ENCODE data around the gene ARHGAP27.

Gene ARHGAP27

GRCh38 chr17:45413498-45413923, 19.2 kb downstream of the ARHGAP27 start:
- H3K4me1 ChIP-seq (ENCODE audit: control insufficient read depth, insufficient read depth, low read length): peaks cover 24% of the 10 kb centered on the region
- H3K9me3 ChIP-seq (ENCODE audit: control insufficient read depth, insufficient read depth, low read depth, low read length): no peaks in the 10 kb centered on the region
- H3K27ac ChIP-seq (ENCODE audit: low read depth, low read length): no peak overlapping the region
- no peaks in the 10 kb centered on the region for H3K27me3 ChIP-seq (ENCODE audit: control insufficient read depth, insufficient read depth, low read length)
- H3K4me3 ChIP-seq (ENCODE audit: low read depth, low read length): no peak overlapping the region
- H3K9ac ChIP-seq (ENCODE audit: low read length): no peak overlapping the region
- no peaks in the 10 kb centered on the region for H3K36me3 ChIP-seq (ENCODE audit: control insufficient read depth, insufficient read depth, low read length)

- Histone ChIP-seq H3K4me1 (ENCODE audit: control insufficient read depth, insufficient read depth, low read length) (peaks cover 32% of the 10 kb centered on the region), H3K4me3 (ENCODE audit: low read depth, low read length) (no peak overlapping the region), H3K9me3 (ENCODE audit: control insufficient read depth, insufficient read depth, low read depth, low read length) (no peaks in the 10 kb centered on the region), H3K27me3 (ENCODE audit: control insufficient read depth, insufficient read depth, low read length) (no peaks in the 10 kb centered on the region), H3K27ac (ENCODE audit: low read depth, low read length) (no peak overlapping the region), H3K9ac (ENCODE audit: low read length) (no peak overlapping the region), H3K36me3 (ENCODE audit: control insufficient read depth, insufficient read depth, low read length) (no peaks in the 10 kb centered on the region)
Measured at GRCh38 chr17:45411348-45412105, 21.1 kb downstream of the ARHGAP27 start.

GRCh38 chr17:45410144-45411091, 22.3 kb downstream of the ARHGAP27 start:
- H3K9ac ChIP-seq (ENCODE audit: low read length): no peak overlapping the region
- no peaks in the 10 kb centered on the region for H3K27me3 ChIP-seq (ENCODE audit: control insufficient read depth, insufficient read depth, low read length)
- peaks cover 41% of the 10 kb centered on the region for H3K4me1 ChIP-seq (ENCODE audit: control insufficient read depth, insufficient read depth, low read length)
- H3K27ac ChIP-seq (ENCODE audit: low read depth, low read length): no peak overlapping the region; the same call in 1 of the 2 replicates
- H3K9me3 ChIP-seq (ENCODE audit: control insufficient read depth, insufficient read depth, low read depth, low read length): no peaks in the 10 kb centered on the region
- H3K4me3 ChIP-seq (ENCODE audit: low read depth, low read length): no peak overlapping the region
- no peaks in the 10 kb centered on the region for H3K36me3 ChIP-seq (ENCODE audit: control insufficient read depth, insufficient read depth, low read length)

GRCh38 chr17:45409659-45410076, 23.0 kb downstream of the ARHGAP27 start:
- Histone ChIP-seq H3K27ac (ENCODE audit: low read depth, low read length) (no peak overlapping the region), H3K9ac (ENCODE audit: low read length) (no peak overlapping the region)

GRCh38 chr17:45408611-45409421, 23.9 kb downstream of the ARHGAP27 start:
- Histone ChIP-seq H3K4me3 (ENCODE audit: low read depth, low read length) (no peak overlapping the region), H3K36me3 (ENCODE audit: control insufficient read depth, insufficient read depth, low read length) (no peaks in the 10 kb centered on the region), H3K9ac (ENCODE audit: low read length) (no peak overlapping the region), H3K27me3 (ENCODE audit: control insufficient read depth, insufficient read depth, low read length) (no peaks in the 10 kb centered on the region), H3K9me3 (ENCODE audit: control insufficient read depth, insufficient read depth, low read depth, low read length) (no peaks in the 10 kb centered on the region), H3K27ac (ENCODE audit: low read depth, low read length) (no peak overlapping the region), H3K4me1 (ENCODE audit: control insufficient read depth, insufficient read depth, low read length) (peaks cover 47% of the 10 kb centered on the region)

More at GRCh38 chr17:45409659-45410076, 23.0 kb downstream of the ARHGAP27 start:
- no peak overlapping the region for H3K4me3 ChIP-seq (ENCODE audit: low read depth, low read length)
- no peaks in the 10 kb centered on the region for H3K36me3 ChIP-seq (ENCODE audit: control insufficient read depth, insufficient read depth, low read length)
- no peaks in the 10 kb centered on the region for H3K27me3 ChIP-seq (ENCODE audit: control insufficient read depth, insufficient read depth, low read length)
- H3K9me3 ChIP-seq (ENCODE audit: control insufficient read depth, insufficient read depth, low read depth, low read length): no peaks in the 10 kb centered on the region
- H3K4me1 ChIP-seq (ENCODE audit: control insufficient read depth, insufficient read depth, low read length): peaks cover 45% of the 10 kb centered on the region

GRCh38 chr17:45406107-45406506, 26.6 kb downstream of the ARHGAP27 start:
- peak overlapping the region; percentile 81 for H3K4me3 ChIP-seq (ENCODE audit: low read depth, low read length)
- H3K27ac ChIP-seq (ENCODE audit: low read depth, low read length): no peak overlapping the region
- no peaks in the 10 kb centered on the region for H3K9me3 ChIP-seq (ENCODE audit: control insufficient read depth, insufficient read depth, low read depth, low read length)
- H3K36me3 ChIP-seq (ENCODE audit: control insufficient read depth, insufficient read depth, low read length): no peaks in the 10 kb centered on the region
- no peaks in the 10 kb centered on the region for H3K27me3 ChIP-seq (ENCODE audit: control insufficient read depth, insufficient read depth, low read length)
- H3K9ac ChIP-seq (ENCODE audit: low read length): no peak overlapping the region
- peaks cover 46% of the 10 kb centered on the region for H3K4me1 ChIP-seq (ENCODE audit: control insufficient read depth, insufficient read depth, low read length)

- Histone ChIP-seq H3K27ac (ENCODE audit: low read depth, low read length) (0 out of 2 replicates have a peak overlapping the region, but pooled peaks have one; percentile 35), H3K9ac (ENCODE audit: low read length) (no peak overlapping the region), H3K27me3 (ENCODE audit: control insufficient read depth, insufficient read depth, low read length) (no peaks in the 10 kb centered on the region)
Measured at GRCh38 chr17:45405250-45406086, 27.2 kb downstream of the ARHGAP27 start.

GRCh38 chr17:45404870-45405249, 27.8 kb downstream of the ARHGAP27 start:
- Histone ChIP-seq H3K9ac (ENCODE audit: low read length) (no peak overlapping the region), H3K4me3 (ENCODE audit: low read depth, low read length) (peak overlapping the region; percentile 31), H3K36me3 (ENCODE audit: control insufficient read depth, insufficient read depth, low read length) (no peaks in the 10 kb centered on the region), H3K27ac (ENCODE audit: low read depth, low read length) (no peak overlapping the region), H3K9me3 (ENCODE audit: control insufficient read depth, insufficient read depth, low read depth, low read length) (no peaks in the 10 kb centered on the region), H3K4me1 (ENCODE audit: control insufficient read depth, insufficient read depth, low read length) (peaks cover 34% of the 10 kb centered on the region), H3K27me3 (ENCODE audit: control insufficient read depth, insufficient read depth, low read length) (no peaks in the 10 kb centered on the region)

More at GRCh38 chr17:45405250-45406086, 27.2 kb downstream of the ARHGAP27 start:
- Histone ChIP-seq H3K9me3 (ENCODE audit: control insufficient read depth, insufficient read depth, low read depth, low read length) (no peaks in the 10 kb centered on the region), H3K4me3 (ENCODE audit: low read depth, low read length) (peak overlapping the region; percentile 81), H3K4me1 (ENCODE audit: control insufficient read depth, insufficient read depth, low read length) (peaks cover 40% of the 10 kb centered on the region), H3K36me3 (ENCODE audit: control insufficient read depth, insufficient read depth, low read length) (no peaks in the 10 kb centered on the region)

GRCh38 chr17:45403906-45404490, 28.7 kb downstream of the ARHGAP27 start:
- Histone ChIP-seq H3K27me3 (ENCODE audit: control insufficient read depth, insufficient read depth, low read length) (no peaks in the 10 kb centered on the region), H3K27ac (ENCODE audit: low read depth, low read length) (no peak overlapping the region), H3K9me3 (ENCODE audit: control insufficient read depth, insufficient read depth, low read depth, low read length) (no peaks in the 10 kb centered on the region), H3K9ac (ENCODE audit: low read length) (no peak overlapping the region), H3K4me1 (ENCODE audit: control insufficient read depth, insufficient read depth, low read length) (peaks cover 28% of the 10 kb centered on the region), H3K4me3 (ENCODE audit: low read depth, low read length) (no peak overlapping the region), H3K36me3 (ENCODE audit: control insufficient read depth, insufficient read depth, low read length) (no peaks in the 10 kb centered on the region)
